Central memory CD8-positive, alpha-beta T cell (primary cell): Measurements from ENCODE around the gene PRRT2.

Source experiments
- ATAC-seq: fragments of 150-1000 bp; cut with Tn5 transposase; replicated peaks from 2 replicates; pipeline ENCODE4 v1.10.0; 2022; ENCODE audit warnings: mild to moderate bottlenecking, moderate FRiP score, moderate number of reproducible peaks; ENCODE audit not compliant: poor library complexity, severe bottlenecking; ENCODE audit errors: extremely low read depth
- DNase-seq, 2 donors: peaks; one replicate each; pipeline ENCODE4 v3.0.0; 2021; ENCODE audit warnings: low spot score in 2 of 2
- H3K27ac Mint-ChIP-seq: one replicate; pipeline ENCODE4 v1.8.0; 2022; ENCODE audit warnings: low read depth, mild to moderate bottlenecking, moderate library complexity, mixed read lengths
- H3K27me3 Mint-ChIP-seq: one replicate; pipeline ENCODE4 v1.8.0; 2022; ENCODE audit warnings: mixed read lengths
- H3K36me3 Mint-ChIP-seq: one replicate; pipeline ENCODE4 v1.8.0; 2022; ENCODE audit warnings: mild to moderate bottlenecking, moderate library complexity, mixed read lengths; ENCODE audit not compliant: insufficient read depth
- H3K4me1 Mint-ChIP-seq: one replicate; pipeline ENCODE4 v1.8.0; 2022; ENCODE audit warnings: mixed read lengths
- H3K4me3 Mint-ChIP-seq: one replicate; pipeline ENCODE4 v1.8.0; 2022; ENCODE audit warnings: mild to moderate bottlenecking, moderate library complexity, mixed read lengths
- H3K9me3 Mint-ChIP-seq: one replicate; pipeline ENCODE4 v1.8.0; 2022; ENCODE audit warnings: mixed read lengths

PRRT2 gene

GRCh38 chr16:29802416-29802935 is 9.5 kb upstream of the PRRT2 start:
- ATAC-seq, result no peak
- Mint-ChIP-seq H3K27me3 (no peaks in the 10 kb centered on the region), H3K27ac (no peak overlapping the region), H3K4me1 (peaks cover 32% of the 10 kb centered on the region), H3K9me3 (no peaks in the 10 kb centered on the region), H3K4me3 (no peak overlapping the region), H3K36me3 (peaks cover 55% of the 10 kb centered on the region)
- DNase-seq, result no peak

DNA sequence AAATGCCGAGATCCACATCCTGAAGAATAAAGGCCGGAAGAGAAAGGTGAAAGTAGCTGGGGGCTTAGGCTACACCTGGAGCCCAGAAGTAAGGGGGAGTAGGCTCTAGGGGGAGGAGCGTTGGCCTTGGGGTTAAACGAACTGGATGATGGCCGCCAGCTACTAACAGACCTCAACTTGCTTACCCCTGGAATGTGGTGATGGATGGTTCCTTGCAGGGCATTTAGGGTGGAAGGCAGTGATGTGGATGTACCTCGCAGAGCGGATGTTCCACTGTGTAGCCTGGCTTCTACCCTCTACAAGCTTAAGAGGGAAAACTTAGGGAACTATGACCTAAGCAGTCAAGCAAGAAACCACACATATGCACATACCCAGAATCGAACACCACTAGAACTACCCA is 8.0 kb upstream of the PRRT2 start:
- H3K27me3 Mint-ChIP-seq, result no peaks in the 10 kb centered on the region
- ATAC-seq, result no peak
- H3K4me1 Mint-ChIP-seq, result peaks cover 39% of the 10 kb centered on the region
- peak overlapping the region; percentile 99 for H3K27ac Mint-ChIP-seq
- H3K36me3 Mint-ChIP-seq, result peaks cover 58% of the 10 kb centered on the region
- H3K9me3 Mint-ChIP-seq, result no peaks in the 10 kb centered on the region
- no peak for DNase-seq
- peak overlapping the region; percentile 96 for H3K4me3 Mint-ChIP-seq

DNA sequence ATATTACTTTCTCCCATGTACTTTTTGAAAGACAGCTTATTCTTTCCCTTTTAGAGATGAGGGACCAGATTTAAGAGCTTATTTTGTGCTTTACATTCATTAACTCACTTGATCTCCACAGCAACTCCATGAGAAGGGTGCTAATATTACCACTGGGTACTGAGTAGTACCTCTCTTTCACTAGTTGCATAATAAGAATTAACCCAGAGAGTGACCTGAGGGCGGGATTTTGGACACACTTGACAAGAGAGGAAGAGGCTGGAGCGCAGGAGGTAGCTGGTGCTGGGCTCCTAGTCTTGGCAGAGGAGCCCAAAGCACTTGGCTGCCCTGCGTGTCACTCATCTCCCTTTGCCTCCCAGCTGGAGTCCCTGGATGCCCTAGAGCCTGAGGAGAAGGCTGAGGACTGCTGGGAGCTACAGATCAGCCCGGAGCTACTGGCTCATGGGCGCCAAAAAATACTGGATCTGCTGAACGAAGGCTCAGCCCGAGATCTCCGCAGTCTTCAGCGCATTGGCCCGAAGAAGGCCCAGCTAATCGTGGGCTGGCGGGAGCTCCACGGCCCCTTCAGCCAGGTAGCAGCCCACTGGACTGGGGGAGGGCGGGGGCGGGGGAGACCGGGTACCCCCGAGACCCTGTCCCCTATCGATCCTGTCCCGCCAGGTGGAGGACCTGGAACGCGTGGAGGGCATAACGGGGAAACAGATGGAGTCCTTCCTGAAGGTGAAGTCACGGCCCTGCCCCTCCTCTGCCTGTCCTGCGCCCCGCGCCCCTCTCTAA is 7.3 kb upstream of the PRRT2 start:
- H3K9me3 Mint-ChIP-seq, result no peaks in the 10 kb centered on the region
- peak overlapping the region; percentile 96 for H3K4me3 Mint-ChIP-seq
- H3K27me3 Mint-ChIP-seq, result no peaks in the 10 kb centered on the region
- ATAC-seq (no peak), DNase-seq (no peak)
- peaks cover 42% of the 10 kb centered on the region for H3K4me1 Mint-ChIP-seq
- H3K27ac Mint-ChIP-seq, result peak overlapping the region; percentile 99
- H3K36me3 Mint-ChIP-seq, result peaks cover 57% of the 10 kb centered on the region

GRCh38 chr16:29805232-29806098 is 6.5 kb upstream of the PRRT2 start:
- peaks cover 50% of the 10 kb centered on the region for H3K4me1 Mint-ChIP-seq
- no peaks in the 10 kb centered on the region for H3K9me3 Mint-ChIP-seq
- no peaks in the 10 kb centered on the region for H3K27me3 Mint-ChIP-seq
- peak overlapping the region; percentile 99 for H3K27ac Mint-ChIP-seq
- peaks cover 58% of the 10 kb centered on the region for H3K36me3 Mint-ChIP-seq
- DNase-seq (peak; percentile 89 to 97), ATAC-seq (peak; percentile 63)
- H3K4me3 Mint-ChIP-seq, result peak overlapping the region; percentile 96

GRCh38 chr16:29806099-29806579 is 5.9 kb upstream of the PRRT2 start, which contains the start of gene MAZ:
Gene MAZ (plus strand): TSS chr16:29806529. CDS start chr16:29806702, 173 bp downstream.
- no peak for ATAC-seq
- no peaks in the 10 kb centered on the region for H3K9me3 Mint-ChIP-seq
- peak within 1 kb of the TSS; percentile 96 for H3K4me3 Mint-ChIP-seq
- DNase-seq, result no peak
- H3K27ac Mint-ChIP-seq, result peak within 1 kb of the TSS; percentile 99
- peaks cover 52% of the 10 kb centered on the region for H3K36me3 Mint-ChIP-seq
- peaks cover 57% of the 10 kb centered on the region for H3K4me1 Mint-ChIP-seq
- H3K27me3 Mint-ChIP-seq, result no peaks in the 10 kb centered on the region

DNA sequence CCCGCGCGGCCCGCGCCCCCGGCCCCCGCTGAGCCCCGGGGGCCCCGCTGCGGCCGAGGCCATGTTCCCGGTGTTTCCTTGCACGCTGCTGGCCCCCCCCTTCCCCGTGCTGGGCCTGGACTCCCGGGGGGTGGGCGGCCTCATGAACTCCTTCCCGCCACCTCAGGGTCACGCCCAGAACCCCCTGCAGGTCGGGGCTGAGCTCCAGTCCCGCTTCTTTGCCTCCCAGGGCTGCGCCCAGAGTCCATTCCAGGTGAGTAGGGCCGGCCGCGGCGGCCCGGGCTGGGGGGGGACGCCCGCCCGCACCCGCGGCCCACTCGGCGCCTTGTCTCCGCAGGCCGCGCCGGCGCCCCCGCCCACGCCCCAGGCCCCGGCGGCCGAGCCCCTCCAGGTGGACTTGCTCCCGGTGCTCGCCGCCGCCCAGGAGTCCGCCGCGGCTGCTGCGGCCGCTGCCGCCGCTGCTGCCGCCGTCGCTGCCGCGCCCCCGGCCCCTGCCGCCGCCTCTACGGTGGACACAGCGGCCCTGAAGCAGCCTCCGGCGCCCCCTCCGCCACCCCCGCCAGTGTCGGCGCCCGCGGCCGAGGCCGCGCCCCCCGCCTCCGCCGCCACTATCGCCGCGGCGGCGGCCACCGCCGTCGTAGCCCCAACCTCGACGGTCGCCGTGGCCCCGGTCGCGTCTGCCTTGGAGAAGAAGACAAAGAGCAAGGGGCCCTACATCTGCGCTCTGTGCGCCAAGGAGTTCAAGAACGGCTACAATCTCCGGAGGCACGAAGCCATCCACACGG is 5.2 kb upstream of the PRRT2 start:
- peak overlapping the region; percentile 92 for H3K4me3 Mint-ChIP-seq
- no peaks in the 10 kb centered on the region for H3K9me3 Mint-ChIP-seq
- ATAC-seq (no peak), DNase-seq (no peak)
- H3K4me1 Mint-ChIP-seq, result peaks cover 64% of the 10 kb centered on the region
- H3K27ac Mint-ChIP-seq, result peak overlapping the region; percentile 92
- no peaks in the 10 kb centered on the region for H3K27me3 Mint-ChIP-seq
- peaks cover 48% of the 10 kb centered on the region for H3K36me3 Mint-ChIP-seq

GRCh38 chr16:29807426-29808218 is 4.4 kb upstream of the PRRT2 start:
- peaks cover 70% of the 10 kb centered on the region for H3K4me1 Mint-ChIP-seq
- H3K27ac Mint-ChIP-seq, result peak overlapping the region; percentile 92
- H3K4me3 Mint-ChIP-seq, result peak overlapping the region; percentile 92
- no peaks in the 10 kb centered on the region for H3K27me3 Mint-ChIP-seq
- H3K36me3 Mint-ChIP-seq, result peaks cover 43% of the 10 kb centered on the region
- peak; percentile 49 for ATAC-seq
- H3K9me3 Mint-ChIP-seq, result no peaks in the 10 kb centered on the region
- peak; percentile 74 to 88 for DNase-seq

DNA sequence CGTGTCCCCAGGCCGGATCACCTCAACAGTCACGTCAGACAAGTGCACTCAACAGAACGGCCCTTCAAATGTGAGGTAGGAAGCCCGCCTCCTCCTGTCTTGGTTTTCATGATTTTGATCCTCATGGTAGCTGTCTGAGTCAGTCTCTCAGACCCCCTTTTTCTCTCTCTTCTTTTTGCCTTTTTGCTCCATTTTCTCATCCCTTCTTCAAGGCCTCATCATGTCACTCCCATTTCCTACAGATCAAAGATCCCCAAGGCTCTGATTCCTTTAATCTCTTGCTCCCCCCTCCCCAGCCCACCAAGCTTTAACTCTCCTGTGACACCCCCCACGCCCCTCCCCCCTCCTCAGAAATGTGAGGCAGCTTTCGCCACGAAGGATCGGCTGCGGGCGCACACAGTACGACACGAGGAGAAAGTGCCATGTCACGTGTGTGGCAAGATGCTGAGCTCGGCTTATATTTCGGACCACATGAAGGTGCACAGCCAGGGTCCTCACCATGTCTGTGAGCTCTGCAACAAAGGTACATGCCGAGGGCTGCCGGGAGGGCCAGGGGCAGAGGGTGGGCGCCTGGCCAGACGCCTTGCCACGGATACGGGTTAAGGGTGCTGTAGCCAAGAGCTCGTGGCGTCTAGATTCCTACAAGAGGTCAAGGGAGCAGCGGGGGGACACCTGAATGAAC is 3.6 kb upstream of the PRRT2 start:
- peaks cover 69% of the 10 kb centered on the region for H3K4me1 Mint-ChIP-seq
- H3K27me3 Mint-ChIP-seq, result no peaks in the 10 kb centered on the region
- H3K9me3 Mint-ChIP-seq, result no peaks in the 10 kb centered on the region
- peak overlapping the region; percentile 92 for H3K27ac Mint-ChIP-seq
- peak overlapping the region; percentile 92 for H3K4me3 Mint-ChIP-seq
- ATAC-seq, result peak; percentile 37
- H3K36me3 Mint-ChIP-seq, result peaks cover 41% of the 10 kb centered on the region
- no peak for DNase-seq

GRCh38 chr16:29809031-29809747 is 2.8 kb upstream of the PRRT2 start:
- no peaks in the 10 kb centered on the region for H3K9me3 Mint-ChIP-seq
- peak overlapping the region; percentile 92 for H3K27ac Mint-ChIP-seq
- peaks cover 41% of the 10 kb centered on the region for H3K36me3 Mint-ChIP-seq

GRCh38 chr16:29809850-29810698 is 1.9 kb upstream of the PRRT2 start:
- Mint-ChIP-seq H3K4me1 (peaks cover 60% of the 10 kb centered on the region), H3K27me3 (no peaks in the 10 kb centered on the region), H3K27ac (peak overlapping the region; percentile 87), H3K9me3 (no peaks in the 10 kb centered on the region), H3K36me3 (peaks cover 36% of the 10 kb centered on the region), H3K4me3 (peak overlapping the region; percentile 92)
- ATAC-seq, result no peak
- DNase-seq, result peak in 1 of 2 donors; percentile 56

More at GRCh38 chr16:29809031-29809747, 2.8 kb upstream of the PRRT2 start:
- ATAC-seq, result no peak
- peaks cover 61% of the 10 kb centered on the region for H3K4me1 Mint-ChIP-seq
- H3K4me3 Mint-ChIP-seq, result peak overlapping the region; percentile 92
- no peak for DNase-seq
- no peaks in the 10 kb centered on the region for H3K27me3 Mint-ChIP-seq
